Inferior parietal cortex (tissue), 1 donor: ENCODE data around the gene PLCL2.
"Not testable (repeated sequence)": the region's sequence is repeated elsewhere in the genome, so short reads cannot be mapped to it uniquely, and the experiment has no call there.

ENCODE experiments used
- DNase-seq: peaks from one replicate; pipeline ENCODE4 v3.0.0-alpha.2; 2016; ENCODE audit errors: extremely low spot score

PLCL2 gene

GRCh38 chr3:16916840-16917239 is 32.1 kb downstream of the PLCL2 start:
- no peak for DNase-seq

GRCh38 chr3:16917256-16917935 is 32.6 kb downstream of the PLCL2 start:
- no peak for DNase-seq

GRCh38 chr3:16917980-16918682 is 33.4 kb downstream of the PLCL2 start:
- DNase-seq, result no peak

GRCh38 chr3:16918683-16919025 is 33.9 kb downstream of the PLCL2 start:
- DNase-seq, result no peak

- no peak for DNase-seq
Observed at GRCh38 chr3:16923112-16923511, 38.4 kb downstream of the PLCL2 start.

GRCh38 chr3:16927485-16927884 is 42.7 kb downstream of the PLCL2 start:
- no peak for DNase-seq

- DNase-seq, result no peak
Observed at GRCh38 chr3:16928386-16929132, 43.8 kb downstream of the PLCL2 start.

GRCh38 chr3:16929311-16929710 is 44.6 kb downstream of the PLCL2 start:
- no peak for DNase-seq

GRCh38 chr3:16932877-16933276 is 48.1 kb downstream of the PLCL2 start:
- no peak for DNase-seq

- DNase-seq, result no peak
Observed at GRCh38 chr3:16935781-16936180, 51.0 kb downstream of the PLCL2 start.

- DNase-seq, result no peak
Observed at GRCh38 chr3:16936233-16936632, 51.5 kb downstream of the PLCL2 start.

GRCh38 chr3:16936676-16937230 is 52.0 kb downstream of the PLCL2 start:
- DNase-seq, result no peak

- DNase-seq, result no peak
Observed at GRCh38 chr3:16937326-16937845, 52.6 kb downstream of the PLCL2 start.

- DNase-seq, result no peak
Observed at GRCh38 chr3:16940769-16941700, 56.3 kb downstream of the PLCL2 start.

- DNase-seq, result no peak
Observed at GRCh38 chr3:16942955-16943354, 58.2 kb downstream of the PLCL2 start.

- DNase-seq, result no peak
Observed at GRCh38 chr3:16943857-16944256, 59.1 kb downstream of the PLCL2 start.

GRCh38 chr3:16944356-16944755 is 59.6 kb downstream of the PLCL2 start:
- no peak for DNase-seq

- DNase-seq, result no peak
Observed at GRCh38 chr3:16945330-16945729, 60.6 kb downstream of the PLCL2 start.

GRCh38 chr3:16950282-16950681 is 65.5 kb downstream of the PLCL2 start:
- DNase-seq, result no peak

- no peak for DNase-seq
Observed at GRCh38 chr3:16950845-16951244, 66.1 kb downstream of the PLCL2 start.

- DNase-seq, result not testable (repeated sequence)
Observed at GRCh38 chr3:16957852-16958251, 73.1 kb downstream of the PLCL2 start.
